DMS 273 (cell line): ENCODE data around the gene TMEM135.
"Not testable (repeated sequence)": the region's sequence is repeated elsewhere in the genome, so short reads cannot be mapped to it uniquely, and the experiment has no call there.

Experiments
- DNase-seq: peaks from one replicate; lab custom pipeline; 2025; ENCODE audit not compliant: unreplicated experiment; lab: John Stamatoyannopoulos, UW

TMEM135 gene

DNA sequence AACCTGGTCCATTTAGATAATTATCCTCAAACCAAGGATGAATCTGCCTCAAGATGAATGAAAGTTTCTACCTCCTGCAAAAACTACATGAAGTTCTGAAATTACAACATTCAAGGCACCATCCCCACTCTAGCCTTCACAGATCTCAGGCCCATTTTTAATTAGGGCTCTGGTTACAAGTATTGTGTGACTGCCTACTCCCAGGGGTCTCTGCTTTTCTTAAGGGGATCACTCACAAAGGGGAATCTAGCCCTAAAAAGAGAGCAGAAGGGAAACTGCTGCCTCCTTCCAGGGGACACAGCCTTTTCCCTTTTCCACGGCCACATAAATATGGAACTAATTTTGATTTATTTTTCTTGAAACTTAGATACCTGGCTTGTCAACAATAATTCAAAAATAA, 17.4 kb upstream of the TMEM135 start:
- no peak for DNase-seq

DNA sequence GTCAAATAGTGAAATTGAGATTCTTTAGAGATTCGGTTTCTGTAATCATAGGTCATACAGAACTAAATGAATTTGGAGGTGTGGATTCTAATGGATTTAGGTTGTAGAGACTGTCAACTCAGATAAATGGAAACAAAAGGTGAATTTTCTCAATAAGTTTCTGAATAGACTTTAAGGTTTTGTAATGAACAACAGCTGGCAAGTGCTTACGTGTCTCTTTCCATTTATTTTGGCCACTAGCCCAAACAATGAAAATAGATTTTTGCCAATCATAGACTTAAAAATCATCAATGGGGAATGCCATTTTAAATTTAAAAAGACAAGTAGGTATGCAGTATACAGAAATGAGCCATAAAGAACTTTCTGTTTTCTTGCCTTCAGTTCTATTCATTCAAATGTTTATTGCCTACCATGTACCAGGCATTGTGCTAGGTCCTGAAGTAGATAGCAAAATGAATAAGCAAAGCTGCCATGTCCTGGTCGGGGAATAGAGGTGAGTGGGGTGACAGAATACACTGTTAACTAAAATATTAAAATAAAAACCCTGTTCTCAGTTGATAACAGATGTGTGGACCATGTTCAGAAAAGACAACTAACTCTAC, 16.9 kb upstream of the TMEM135 start:
- DNase-seq: no peak

GRCh38 chr11:87022254-87022653, 15.5 kb upstream of the TMEM135 start:
- no peak for DNase-seq

DNA sequence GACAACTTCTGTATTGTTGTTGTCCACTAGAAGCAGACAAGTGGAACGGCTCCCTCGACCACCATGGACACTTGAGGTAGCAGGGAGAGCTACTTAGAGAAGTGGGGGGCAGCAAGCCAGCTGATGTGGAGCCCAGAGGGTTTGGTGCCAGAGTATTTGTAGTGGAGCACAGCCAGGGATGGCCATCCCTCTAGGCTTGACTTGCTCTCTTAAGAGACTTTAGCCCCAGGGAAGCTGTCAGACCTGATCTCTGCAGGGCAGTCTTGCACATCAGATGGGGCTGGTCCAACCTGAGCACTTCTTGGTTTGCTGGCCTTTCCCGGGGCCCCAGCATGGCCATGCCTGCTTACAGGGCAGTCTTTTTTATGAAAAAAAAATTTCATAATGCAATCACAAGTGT, 15.0 kb upstream of the TMEM135 start:
- no peak for DNase-seq

DNA sequence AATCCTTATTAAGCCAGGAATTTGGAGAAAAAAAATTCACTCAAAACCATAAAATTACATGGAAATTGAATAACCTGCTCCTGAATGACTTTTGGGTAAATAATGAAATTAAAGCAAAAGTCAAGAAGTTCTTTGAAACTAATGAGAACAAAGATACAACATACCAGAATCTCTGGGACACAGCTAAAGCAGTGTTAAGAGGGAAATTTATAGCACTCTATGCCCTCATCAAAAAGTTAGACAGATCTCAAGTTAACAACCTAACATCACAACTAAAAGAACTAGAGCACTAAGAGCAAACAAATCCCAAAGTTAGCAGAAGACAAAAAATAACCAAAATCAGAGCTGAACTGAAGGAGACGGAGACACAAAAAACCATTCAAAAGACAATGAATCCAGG, 11.3 kb upstream of the TMEM135 start:
- not testable (repeated sequence) for DNase-seq

DNA sequence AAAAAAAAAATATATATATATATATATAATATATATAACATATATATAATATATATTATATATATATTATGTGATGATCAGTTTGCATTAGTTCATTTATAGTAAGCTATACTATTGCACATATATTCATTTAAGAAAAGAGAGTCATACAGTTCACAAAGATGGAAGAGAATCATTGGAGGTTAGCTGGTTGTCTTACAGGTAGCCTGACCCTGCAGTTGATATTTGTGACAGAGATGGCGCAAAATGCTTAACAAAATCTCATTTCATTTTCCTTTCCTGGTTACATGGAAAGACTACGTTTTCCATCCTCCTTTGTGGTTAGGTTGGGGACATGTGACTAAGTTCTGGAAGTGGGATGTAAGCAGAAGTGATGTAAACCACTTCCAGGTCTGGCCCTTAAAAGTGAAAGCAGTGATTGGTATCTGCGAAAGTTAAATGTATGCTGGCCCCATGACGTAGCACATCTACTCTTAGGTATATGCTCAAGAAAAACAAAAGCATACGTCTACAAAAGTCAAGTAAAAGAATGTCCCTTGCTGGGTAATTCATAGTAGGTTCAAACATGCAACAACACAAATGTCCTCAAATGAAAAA, 7.2 kb upstream of the TMEM135 start:
- DNase-seq: no peak

DNA sequence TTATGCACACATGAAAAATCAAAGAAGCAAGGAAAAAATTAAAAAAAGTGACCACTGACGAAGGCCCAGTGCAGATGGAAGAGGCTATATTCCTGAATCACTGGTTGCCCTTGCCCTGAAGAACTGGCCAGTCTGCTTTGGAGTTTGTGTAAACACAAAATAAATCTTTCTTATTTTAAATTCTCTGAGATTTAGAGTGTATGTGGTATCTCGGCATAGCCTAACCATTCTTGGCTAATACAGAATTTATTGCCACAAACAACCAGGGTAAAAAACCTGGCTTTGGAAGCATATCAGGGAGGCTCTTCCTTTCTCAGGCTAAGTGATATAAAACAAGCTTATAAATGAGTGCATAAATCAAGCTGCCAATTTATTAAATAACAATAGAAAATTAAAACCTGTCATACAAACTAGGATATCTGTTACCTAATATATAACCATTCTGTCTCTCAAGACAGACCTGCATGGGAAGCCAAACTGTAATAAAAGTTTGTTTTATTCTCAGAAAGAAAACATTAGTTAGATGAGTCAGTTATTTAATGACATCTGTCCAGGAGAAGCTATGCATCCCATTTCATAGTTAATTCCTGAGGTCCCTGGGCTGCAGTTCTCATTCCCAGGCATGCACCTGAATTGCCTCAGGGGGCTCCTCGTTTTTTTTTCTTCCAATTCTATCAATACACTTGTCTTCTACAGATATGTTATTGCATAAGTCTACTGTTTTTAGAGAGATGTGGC, 6.1 kb upstream of the TMEM135 start:
- no peak for DNase-seq

DNA sequence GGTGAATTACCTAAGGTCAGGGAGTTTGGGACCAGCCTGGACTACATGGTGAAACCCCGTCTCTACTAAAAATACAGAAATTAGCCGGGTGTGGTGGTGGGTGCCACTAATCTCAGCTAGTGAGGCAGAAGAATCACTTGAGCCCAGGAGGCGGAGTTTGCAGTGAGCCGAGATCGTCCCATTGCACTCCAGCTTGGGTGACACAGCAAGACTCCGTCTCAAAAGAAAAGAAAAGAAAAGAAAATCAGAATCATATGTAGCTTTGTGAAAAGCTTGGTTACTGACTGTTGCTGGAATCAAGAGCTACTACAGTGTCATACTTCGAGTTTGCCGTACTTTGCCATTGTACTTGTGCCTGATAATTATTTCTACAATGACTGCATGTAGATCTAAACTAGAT, 4.2 kb upstream of the TMEM135 start:
- no peak for DNase-seq

DNA sequence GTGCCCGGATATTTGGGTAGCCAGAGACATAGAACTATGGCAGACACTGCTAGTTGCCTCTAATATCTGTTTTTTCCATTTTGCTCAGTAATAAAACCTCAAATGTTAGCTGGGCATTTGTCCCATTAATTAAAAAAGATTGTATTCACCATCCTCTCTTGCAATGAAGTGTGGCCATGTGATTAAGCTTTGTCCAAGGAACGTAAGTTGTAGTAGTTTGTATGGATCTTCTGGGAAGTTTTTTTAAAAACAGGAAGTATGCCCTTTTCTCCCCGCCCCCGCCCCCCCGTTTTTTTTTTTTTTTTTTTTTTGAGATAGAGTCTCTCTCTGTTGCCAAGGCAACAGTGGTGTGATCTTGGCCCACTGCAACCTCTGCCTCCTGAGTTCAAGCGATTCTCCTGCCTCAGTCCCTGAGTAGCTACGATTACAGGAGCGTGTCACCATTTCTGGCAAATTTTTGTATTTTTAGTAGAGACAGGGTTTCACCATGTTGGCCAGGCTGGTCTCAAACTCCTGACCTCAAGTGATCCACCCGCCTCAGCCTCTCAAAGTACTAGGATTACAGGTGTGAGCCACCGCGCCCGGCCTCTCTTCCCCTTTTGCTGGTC, 1.7 kb upstream of the TMEM135 start:
- DNase-seq: peak; percentile 39

DNA sequence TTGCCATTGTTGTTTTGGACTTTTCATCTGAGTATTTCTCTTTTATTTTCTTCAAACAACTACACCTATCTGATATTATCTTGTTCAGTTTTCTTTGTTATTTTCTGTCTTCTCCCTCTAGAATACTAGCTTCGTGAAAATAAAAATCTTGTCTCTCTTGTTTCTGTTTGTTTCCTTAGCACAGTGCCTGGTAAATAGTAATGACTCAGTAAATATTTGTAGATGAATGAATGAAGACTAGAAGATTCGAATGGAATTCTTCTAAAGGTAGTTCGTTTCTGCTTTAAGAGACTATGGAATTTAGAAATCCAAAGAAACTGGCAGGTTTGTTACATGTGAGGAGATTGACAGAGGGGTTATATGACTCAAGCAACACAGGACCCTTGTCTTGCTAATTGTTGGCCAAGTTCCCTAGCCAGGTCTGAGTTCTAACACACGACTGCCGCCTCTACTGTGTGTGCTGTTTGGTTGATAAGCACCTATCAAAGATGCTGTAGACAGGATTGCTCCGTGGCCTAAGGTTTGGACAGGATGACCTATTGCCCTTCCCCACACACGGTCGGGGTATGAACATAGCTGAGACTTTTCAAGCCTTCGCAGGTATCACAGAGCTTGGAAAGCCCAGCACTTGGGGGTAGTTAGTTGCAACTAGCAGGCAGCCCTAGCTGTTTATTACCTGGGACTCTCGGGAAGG, 831 bp upstream of the TMEM135 start:
- no peak for DNase-seq

DNA sequence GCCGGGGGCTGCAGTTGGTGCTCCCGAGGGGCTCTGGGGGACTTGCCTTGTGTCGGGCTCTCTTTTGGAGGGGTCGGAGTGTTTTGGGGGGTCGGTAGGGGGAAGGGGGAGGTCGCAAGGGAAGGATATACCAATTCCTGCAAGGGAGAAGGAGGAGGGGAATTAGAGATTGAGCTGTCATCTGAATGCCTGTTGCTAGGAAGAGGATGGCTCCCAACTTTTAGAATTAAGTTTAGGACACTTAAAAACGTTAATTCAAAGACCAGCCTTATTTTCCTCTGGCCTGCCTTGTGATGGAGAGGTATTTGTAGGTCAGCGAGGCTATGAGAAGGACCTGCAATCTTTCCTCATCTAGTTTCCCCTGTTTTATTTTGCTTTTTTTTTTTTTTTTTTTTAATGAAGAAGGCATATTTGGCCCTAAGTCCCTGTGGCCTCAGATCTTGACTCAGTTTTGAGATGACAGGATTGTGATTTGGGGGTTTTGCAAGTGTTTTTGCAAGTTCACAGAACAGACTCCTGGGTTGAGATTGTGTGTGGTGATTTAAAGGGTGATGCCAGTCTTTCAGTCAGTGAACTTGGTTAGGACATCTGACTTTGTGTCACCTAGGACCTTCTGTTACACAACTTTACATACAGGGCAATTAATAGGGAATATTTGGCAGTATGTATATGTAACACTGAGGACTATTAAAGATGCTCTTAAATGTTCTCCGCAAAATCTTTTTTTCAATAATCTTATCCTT, 672 bp downstream of the TMEM135 start:
- peak; percentile 45 for DNase-seq

- DNase-seq: no peak
Observed at GRCh38 chr11:87039371-87039770, 1.6 kb downstream of the TMEM135 start.

- DNase-seq: no peak
Observed at GRCh38 chr11:87043894-87044293, 6.2 kb downstream of the TMEM135 start.

DNA sequence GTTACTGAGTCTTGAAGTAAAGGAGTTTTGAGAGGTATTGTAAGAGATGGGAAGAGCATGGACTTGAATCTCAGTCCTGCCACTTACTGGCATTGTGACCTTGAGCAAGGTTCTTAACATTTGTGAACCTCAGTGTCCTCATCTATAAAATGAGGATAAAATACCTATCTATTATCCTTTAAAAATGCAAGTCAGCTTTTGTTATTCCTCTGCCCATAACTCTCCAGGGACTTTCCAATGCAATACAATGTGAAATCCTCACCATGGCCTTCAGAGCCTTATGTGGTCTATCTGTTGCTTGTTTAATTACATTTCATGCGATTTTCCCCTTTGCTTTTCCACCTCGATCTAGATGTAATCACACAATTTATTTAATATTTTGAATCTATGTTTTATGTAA, 9.1 kb downstream of the TMEM135 start:
- DNase-seq: no peak

DNA sequence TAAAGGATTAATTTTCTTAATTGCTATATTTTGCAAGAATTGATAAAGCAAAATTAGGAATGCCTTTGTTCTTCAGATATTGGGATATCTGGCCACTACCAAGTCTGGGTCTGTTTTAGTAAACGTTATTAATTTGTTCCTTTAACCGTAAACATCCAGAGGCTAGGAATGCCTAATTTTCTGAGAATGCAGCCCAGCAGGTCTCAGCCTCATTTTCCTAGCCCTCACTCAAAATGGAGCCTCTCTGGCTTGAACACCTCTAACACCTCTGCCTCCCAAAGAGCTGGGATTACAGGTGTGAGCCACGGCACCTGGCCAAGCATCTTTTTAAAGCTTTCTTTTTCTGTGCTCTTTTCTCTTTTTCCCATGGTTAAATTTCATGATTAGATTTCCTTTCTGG, 18.4 kb downstream of the TMEM135 start:
- no peak for DNase-seq

DNA sequence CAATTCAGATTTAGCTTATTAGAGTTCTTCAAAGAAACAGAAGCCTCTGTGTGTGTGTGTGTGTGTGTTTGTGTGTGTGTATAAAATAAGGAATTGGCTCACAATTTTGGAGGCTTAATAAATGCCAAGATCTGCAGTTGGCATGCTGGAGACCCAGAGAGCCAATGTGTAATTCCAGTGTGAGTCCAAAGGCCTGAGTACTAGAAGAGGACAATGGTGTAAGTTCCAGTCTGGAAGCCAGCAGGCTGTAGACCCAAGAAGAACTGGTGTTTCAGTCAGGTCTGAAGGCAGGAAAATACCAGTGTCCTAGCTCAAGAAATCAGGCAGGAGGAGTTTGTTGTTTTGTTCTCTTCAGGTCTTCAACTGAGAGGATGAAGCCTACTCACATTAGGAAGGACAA, 20.0 kb downstream of the TMEM135 start:
- no peak for DNase-seq

DNA sequence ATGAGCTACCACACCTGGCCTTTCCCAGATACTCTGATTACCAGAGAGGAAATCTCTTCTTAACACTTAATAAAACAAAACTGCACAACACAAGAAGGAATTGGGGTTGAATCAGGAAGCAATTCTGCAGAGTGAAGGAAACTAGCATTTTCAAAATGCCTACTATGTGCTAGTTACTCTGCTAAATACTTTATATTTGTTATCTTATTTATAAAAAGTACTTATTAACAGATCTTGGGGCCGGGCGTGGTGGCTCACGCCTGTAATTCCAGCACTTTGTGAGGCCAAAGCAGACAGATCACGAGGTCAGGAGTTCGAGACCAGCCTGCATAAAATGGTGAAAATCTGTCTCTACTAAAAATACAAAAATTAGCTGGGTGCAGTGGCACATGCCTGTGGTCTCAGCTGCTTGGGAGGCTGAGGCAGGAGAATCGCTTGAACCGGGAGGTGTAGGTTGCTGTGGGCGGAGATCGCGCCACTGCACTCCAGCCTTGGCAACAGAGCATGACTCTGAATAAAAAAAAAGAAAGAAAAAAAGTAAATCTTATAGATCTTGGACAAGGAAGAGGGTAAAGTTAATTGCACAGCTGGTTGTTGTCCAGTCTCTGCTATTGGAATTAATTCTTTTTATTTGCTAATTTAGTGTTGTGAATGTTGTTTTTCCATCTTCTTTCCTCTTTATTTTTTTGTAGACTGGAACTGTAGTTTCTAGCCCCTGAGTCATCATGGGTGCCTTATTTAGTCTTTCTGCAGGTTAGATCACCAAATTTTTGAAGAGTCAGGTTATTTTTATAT, 22.1 kb downstream of the TMEM135 start:
- no peak for DNase-seq

GRCh38 chr11:87061766-87062165, 24.0 kb downstream of the TMEM135 start:
- no peak for DNase-seq

- no peak for DNase-seq
Observed at GRCh38 chr11:87063982-87064381, 26.2 kb downstream of the TMEM135 start.

DNA sequence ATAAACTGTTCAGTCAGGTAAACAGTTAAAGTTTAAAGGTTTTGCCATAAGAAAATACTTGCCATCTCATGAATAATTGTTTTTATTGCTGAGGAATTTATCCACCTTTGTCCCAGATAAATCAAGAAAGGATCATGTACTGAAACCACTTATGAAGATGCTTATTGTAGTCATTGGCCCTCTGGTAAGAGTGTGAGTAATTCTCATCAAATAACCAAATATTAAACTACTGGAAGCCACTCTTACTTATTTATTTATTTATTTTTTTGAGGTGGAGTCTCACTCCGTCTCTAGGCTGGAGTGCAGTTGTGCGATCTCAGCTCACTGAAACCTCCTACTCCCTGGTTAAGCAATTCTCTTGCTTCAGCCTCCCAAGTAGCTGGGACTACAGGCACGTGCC, 35.1 kb downstream of the TMEM135 start:
- DNase-seq: no peak
